HG03439 (cell line): ENCODE results near the gene GVQW3.
"Not testable (repeated sequence)": the region's sequence is repeated elsewhere in the genome, so short reads cannot be mapped to it uniquely, and the experiment has no call there.

Experiments
- ATAC-seq: cut with Tn5 transposase; IDR thresholded peaks from one replicate; pipeline ENCODE4 v1.9.1; 2021; ENCODE audit warnings: mild to moderate bottlenecking, moderate library complexity; ENCODE audit not compliant: unreplicated experiment

Gene GVQW3

DNA sequence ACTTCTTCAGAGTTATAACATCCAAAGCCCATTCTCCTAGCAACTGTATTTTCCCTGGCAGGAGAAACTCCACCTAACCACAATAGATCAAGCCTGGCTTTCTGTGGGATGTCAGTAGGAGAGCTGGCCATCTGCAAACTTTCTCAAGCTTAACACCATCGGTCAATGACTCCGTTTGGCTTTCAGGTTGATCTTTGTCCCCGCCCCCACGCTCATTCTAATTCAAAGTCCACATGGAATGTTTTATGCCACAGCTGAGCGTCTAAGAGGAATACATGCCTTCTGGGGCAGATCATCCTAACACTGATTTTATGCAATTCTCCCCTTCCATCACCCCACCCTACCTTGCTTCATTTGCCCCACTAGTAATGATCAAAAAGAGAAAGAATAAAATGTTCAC lies 4.8 kb downstream of the GVQW3 start:
- no peak for ATAC-seq

GRCh38 chr11:76388408-76388807 lies 7.3 kb downstream of the GVQW3 start:
- ATAC-seq, result no peak

- no peak for ATAC-seq
These were observed 9.9 kb downstream of the GVQW3 start for GRCh38 chr11:76391021-76391420.

GRCh38 chr11:76391811-76392475 lies 10.8 kb downstream of the GVQW3 start:
- no peak for ATAC-seq

- no peak for ATAC-seq
These were observed 11.7 kb downstream of the GVQW3 start for GRCh38 chr11:76392870-76393269.

GRCh38 chr11:76394411-76394810 lies 13.3 kb downstream of the GVQW3 start:
- no peak for ATAC-seq

- no peak for ATAC-seq
These were observed 14.2 kb downstream of the GVQW3 start for GRCh38 chr11:76395296-76395695.

GRCh38 chr11:76397383-76397782 lies 16.3 kb downstream of the GVQW3 start:
- no peak for ATAC-seq

DNA sequence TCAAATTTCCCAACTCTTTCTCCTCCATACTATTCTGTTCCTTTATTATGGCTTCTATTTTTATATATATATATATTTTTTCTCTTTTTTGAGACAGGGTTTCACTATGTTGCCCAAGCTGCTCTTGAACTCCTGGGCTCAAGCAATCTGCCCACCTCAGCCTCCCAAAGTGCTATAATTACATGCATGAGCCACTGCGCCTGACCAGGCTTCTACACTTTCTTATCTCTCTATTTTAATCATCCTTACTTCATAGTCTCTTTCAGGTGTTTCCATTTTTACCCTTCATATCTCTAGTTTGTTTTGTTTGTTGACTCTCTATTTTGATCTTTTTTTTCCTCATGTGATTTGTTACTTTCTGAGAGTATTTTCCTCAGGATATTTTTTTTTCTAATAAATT lies 19.8 kb downstream of the GVQW3 start:
- ATAC-seq, result no peak

DNA sequence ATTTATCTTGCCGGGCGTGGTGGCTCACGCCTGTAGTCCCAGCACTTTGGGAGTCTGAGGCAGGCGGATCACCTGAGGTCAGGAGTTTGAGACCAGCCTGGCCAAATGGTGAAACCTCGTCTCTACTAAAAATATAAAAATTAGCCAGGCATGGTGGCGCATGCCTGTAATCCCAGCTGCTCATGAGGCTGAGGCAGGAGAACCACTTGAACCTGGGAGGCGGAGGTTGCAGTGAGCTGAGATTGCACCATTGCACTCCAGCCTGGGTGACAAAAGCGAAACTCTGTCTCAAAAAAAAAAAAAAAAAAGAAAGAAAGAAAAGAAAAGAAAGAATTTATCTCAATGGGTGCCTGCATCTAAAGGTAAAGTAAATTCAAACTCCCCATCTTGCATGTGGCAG lies 20.4 kb downstream of the GVQW3 start:
- ATAC-seq, result not testable (repeated sequence)

- no peak for ATAC-seq
These were observed 25.2 kb downstream of the GVQW3 start for GRCh38 chr11:76406359-76406758.

DNA sequence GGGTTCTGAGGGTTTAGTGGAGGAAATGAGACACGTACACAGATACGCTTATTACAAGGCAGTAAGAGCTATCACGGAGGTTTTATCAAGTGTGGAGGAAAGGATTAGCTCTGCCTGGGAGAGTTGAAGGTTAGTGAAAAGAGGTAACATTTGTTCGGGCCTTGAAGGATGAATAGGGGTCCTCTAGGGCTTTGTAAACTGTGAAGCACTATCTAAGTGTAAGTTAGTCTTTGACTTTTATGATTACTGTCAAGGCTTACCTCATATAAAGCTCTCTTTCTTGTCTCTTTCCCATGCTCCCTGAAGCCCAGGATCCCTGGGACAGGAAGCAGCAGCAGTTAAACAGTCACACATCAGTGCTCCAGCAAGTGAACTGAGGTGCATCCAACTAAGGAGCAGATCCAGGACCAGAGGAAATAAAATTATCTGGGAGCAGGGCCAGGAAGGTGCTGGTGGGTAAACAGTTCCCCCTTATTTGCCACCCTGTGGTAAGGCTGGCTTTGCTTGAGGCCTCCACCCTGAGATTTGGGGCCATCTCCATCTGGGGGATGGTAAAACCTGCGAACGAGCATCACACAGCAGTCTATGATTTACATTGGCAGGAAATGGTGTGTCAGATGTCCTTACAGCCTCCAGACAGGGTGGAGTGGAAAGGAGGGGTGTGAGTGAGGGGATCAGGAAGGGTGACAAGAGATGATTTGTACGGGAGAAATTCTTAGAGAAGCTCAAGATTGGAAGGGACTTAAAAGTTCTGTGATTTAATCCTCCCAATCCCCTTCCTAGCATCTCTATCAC lies 27.2 kb downstream of the GVQW3 start:
- ATAC-seq, result no peak

- no peak for ATAC-seq
These were observed 29.8 kb downstream of the GVQW3 start for GRCh38 chr11:76410851-76411357.

DNA sequence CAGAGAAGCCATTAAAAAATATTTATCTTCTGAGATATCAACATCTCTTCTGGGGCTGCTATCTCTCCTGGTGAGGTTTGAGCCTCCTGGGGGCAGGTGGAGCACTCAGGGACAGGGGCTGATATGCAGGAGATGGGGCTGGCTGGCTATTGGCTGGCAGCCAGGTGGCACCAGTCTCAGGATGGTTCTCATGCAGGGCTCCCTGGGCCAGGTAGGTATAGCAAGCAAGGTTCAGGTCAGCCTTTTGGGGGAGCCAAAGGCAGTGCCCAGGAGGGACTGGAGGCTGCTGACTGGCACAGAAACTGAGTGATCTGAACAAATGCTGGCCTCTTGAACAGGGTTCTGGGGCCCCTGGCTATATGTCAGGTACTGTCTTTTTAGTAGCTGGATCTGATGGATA lies 34.0 kb downstream of the GVQW3 start:
- ATAC-seq, result no peak

GRCh38 chr11:76419896-76420295 lies 38.8 kb downstream of the GVQW3 start:
- ATAC-seq, result no peak

- ATAC-seq, result no peak
These were observed 43.3 kb downstream of the GVQW3 start for GRCh38 chr11:76424379-76424778.

GRCh38 chr11:76424891-76425290 lies 43.8 kb downstream of the GVQW3 start:
- ATAC-seq, result no peak

- no peak for ATAC-seq
These were observed 45.5 kb downstream of the GVQW3 start for GRCh38 chr11:76426660-76427059.

DNA sequence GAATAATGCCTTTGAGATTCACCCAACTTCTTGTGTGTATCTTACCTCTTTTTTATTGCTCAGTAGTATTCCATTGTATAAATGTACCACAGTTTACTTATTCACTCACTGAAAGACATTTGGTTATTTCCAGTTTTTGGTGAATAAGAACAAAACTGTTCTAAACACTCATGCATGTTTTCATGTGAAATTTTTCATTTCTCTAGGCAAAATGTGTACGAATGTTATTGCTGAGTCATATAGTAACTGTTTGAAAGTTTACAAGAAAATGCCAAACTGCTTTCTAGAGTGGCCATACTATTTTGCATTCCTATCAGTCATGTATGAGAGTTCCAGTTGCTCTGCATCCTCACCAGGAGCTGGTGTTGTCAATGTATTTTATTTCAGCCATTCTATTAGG lies 54.9 kb downstream of the GVQW3 start:
- ATAC-seq, result no peak

DNA sequence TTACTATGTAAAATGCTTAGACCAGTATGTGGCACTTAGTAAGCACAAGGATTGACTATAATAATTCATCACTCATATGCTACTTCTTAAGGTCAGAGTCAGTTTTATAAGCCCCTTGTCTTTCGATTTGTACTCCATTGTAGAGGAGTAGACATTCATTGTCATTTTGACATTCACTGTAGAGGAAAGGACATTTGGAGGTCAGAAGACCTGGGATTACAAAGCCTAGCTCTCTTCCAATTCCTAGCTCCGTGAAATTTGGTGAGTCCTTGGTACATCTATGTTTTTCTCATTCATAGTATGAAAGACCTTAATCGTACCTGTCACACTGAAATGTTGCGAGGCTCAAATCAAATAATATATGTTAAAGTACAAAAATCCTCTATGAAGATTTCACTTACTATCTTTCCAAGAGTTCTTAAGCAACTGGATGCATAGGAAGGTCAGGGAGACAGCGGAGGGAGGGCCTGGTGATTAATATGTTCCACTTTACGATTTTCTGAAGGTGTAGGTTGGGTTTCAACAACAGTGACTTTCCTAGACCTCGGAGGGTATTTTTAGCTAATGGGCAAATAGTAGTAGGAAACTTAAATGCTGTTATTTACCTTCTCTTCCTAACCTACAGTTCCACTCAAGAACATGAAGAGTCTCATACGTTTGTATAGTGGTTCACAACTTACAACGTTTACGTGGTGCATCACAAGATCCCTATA lies 62.3 kb downstream of the GVQW3 start:
- ATAC-seq, result no peak

DNA sequence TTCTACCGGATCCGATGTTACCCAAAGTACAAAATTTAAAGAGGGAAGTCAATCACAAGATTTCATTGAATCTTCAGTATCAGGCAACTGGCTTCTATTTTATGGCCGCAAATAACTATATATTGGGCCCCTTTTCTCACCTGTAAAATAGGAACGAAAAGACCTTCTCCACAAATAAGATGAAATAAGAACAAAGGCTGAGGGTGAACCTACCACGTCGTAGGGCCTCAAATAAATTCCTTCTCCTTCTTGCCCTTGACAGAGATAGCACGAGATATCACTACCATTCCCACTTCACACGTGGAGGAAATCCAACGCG lies 62.9 kb downstream of the GVQW3 start:
- no peak for ATAC-seq
